ENCODE measurements around the gene SIGLEC9.

DNA sequence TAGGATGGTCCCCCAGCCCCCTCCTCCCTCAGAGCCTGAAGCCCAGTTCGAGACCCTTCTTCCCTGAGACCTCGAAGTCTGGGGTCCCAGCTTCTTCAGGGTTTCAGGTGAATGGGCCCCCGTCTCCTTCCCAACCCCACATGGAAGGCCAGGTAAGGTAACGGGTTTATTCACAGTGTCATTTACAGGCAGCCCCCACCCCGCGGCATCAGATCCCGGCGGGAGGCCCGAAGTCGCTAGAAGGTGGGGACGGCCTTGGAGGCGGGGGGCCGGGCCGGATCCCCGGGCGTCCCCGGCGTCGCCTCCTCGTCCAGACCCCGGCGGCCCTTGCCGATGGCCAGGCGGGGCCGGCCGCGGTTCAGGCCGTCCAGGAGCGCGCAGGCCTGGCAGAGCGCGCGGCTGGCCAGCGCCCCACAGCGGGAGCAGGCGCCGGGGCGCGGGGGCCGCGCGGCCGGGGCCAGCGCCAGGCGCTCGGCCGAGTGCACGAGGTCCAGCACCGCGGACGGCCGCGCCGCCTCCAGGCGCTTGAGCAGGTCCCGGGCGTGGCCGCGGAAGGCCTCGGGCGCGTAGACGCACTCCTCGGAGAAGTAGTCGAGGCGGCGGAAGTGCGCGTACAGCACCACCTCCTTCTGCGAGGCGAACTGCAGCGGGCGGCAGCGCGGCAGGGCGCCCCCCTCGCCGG, 26.2 kb upstream of the SIGLEC9 start:
- TF ChIP-seq GABPB1 (CRISPR knock-in tag; IDR thresholded peaks at IDR 0.05): no peak
- TF ChIP-seq, protein P1, sequence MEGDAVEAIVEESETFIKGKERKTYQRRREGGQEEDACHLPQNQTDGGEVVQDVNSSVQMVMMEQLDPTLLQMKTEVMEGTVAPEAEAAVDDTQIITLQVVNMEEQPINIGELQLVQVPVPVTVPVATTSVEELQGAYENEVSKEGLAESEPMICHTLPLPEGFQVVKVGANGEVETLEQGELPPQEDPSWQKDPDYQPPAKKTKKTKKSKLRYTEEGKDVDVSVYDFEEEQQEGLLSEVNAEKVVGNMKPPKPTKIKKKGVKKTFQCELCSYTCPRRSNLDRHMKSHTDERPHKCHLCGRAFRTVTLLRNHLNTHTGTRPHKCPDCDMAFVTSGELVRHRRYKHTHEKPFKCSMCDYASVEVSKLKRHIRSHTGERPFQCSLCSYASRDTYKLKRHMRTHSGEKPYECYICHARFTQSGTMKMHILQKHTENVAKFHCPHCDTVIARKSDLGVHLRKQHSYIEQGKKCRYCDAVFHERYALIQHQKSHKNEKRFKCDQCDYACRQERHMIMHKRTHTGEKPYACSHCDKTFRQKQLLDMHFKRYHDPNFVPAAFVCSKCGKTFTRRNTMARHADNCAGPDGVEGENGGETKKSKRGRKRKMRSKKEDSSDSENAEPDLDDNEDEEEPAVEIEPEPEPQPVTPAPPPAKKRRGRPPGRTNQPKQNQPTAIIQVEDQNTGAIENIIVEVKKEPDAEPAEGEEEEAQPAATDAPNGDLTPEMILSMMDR (IDR thresholded peaks at IDR 0.05): no peak
- TF ChIP-seq NR2C2 (CRISPR knock-in tag; IDR thresholded peaks at IDR 0.05): no peak
- no peak for TF ChIP-seq ZNF416 (CRISPR knock-in tag; IDR thresholded peaks at IDR 0.05)
- TF ChIP-seq, protein P2, sequence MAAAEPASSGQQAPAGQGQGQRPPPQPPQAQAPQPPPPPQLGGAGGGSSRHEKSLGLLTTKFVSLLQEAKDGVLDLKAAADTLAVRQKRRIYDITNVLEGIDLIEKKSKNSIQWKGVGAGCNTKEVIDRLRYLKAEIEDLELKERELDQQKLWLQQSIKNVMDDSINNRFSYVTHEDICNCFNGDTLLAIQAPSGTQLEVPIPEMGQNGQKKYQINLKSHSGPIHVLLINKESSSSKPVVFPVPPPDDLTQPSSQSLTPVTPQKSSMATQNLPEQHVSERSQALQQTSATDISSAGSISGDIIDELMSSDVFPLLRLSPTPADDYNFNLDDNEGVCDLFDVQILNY (CRISPR knock-in tag; IDR thresholded peaks at IDR 0.05): no peak
- no peak for TF ChIP-seq MLX (CRISPR knock-in tag; IDR thresholded peaks at IDR 0.05)
- TF ChIP-seq IRF2 (CRISPR knock-in tag; IDR thresholded peaks at IDR 0.05; ENCODE audit: borderline replicate concordance, low read depth): no peak
- TF ChIP-seq, protein P3, sequence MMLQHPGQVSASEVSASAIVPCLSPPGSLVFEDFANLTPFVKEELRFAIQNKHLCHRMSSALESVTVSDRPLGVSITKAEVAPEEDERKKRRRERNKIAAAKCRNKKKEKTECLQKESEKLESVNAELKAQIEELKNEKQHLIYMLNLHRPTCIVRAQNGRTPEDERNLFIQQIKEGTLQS (CRISPR knock-in tag; conservative IDR thresholded peaks at IDR 0.05): no peak
- no peak for TF ChIP-seq TCF7 (CRISPR knock-in tag; IDR thresholded peaks at IDR 0.05; ENCODE audit: low read depth)
- TF ChIP-seq ELF4 (CRISPR knock-in tag; IDR thresholded peaks at IDR 0.05; ENCODE audit: low read depth): no peak
- TF ChIP-seq KAT7 (CRISPR knock-in tag; IDR thresholded peaks at IDR 0.05; ENCODE audit: borderline replicate concordance): no peak
- TF ChIP-seq ETV6 (CRISPR knock-in tag; IDR thresholded peaks at IDR 0.05): no peak
- no peak for TF ChIP-seq SP1 (CRISPR knock-in tag; conservative IDR thresholded peaks at IDR 0.05)
- no peak for TF ChIP-seq MYBL2 (CRISPR knock-in tag; IDR thresholded peaks at IDR 0.05)
